WERI-Rb-1 (cell line): ENCODE results near the gene KRT12.

ENCODE experiments used
- DNase-seq: peaks from one replicate; pipeline ENCODE4 v3.0.0-alpha.2; 2020
- H3K27ac ChIP-seq: fragments of 250-450 bp; sonication (Bioruptor Pico); 2 replicates; pipeline ENCODE4 v1.5.1; 2020; ENCODE audit warnings: mild to moderate bottlenecking, moderate library complexity
- H3K27me3 ChIP-seq: fragments of 250-450 bp; sonication (Bioruptor Pico); 2 replicates; pipeline ENCODE4 v1.5.1; 2021; ENCODE audit warnings: mild to moderate bottlenecking, low read depth, moderate library complexity; ENCODE audit not compliant: insufficient read depth, severe bottlenecking
- H3K36me3 ChIP-seq: fragments of 250-450 bp; sonication (Bioruptor Pico); 2 replicates; pipeline ENCODE4 v1.5.1; 2020; ENCODE audit warnings: mild to moderate bottlenecking, moderate library complexity
- H3K4me3 ChIP-seq: 2 replicates; pipeline ENCODE4 v1.5.1; 2011; ENCODE audit warnings: low read depth, mild to moderate bottlenecking, control low read depth, low read length
- H3K9me3 ChIP-seq: fragments of 250-450 bp; sonication (Bioruptor Pico); 2 replicates; pipeline ENCODE4 v1.5.1; 2021; ENCODE audit warnings: mild to moderate bottlenecking, moderate library complexity; ENCODE audit not compliant: severe bottlenecking
- TF ChIP-seq, protein P1 (sequence below): IDR thresholded peaks from 2 replicates; pipeline ENCODE4 v1.5.1; 2011; ENCODE audit warnings: low read depth, mild to moderate bottlenecking, control low read depth, inconsistent platforms, low read length

KRT12 gene

DNA sequence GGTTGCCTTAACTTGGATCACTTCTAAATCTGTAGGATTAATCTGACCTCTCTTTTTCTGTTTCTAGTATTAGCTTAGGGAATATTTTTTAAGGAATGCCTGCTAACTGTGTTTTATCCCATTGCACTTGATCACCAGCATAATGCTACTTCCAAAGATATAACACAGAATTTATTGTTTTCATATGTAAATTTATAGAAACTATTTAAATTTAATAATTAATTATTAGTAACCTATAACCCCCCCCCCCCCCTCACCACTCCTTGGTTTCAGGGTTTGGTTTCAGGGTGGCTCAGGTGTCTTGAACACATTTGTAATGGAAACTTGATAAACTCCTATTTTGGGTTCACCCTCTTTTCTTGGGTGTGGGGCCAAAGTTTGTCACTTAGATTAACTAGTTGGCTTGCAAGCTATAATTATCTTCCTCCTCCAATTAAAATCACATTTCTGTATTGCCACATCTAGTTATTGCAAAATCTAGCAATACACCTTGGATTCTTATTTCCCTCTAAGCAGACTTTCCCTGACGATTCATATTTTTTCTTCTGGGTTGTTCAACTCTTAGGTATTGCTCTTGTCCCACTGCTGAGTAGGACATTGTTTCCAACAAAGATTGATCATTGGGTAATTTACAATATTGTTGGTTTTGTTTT is 18.3 kb downstream of the KRT12 start:
- H3K9me3 ChIP-seq, result no peaks in the 10 kb centered on the region
- peaks cover 89% of the 10 kb centered on the region for H3K27me3 ChIP-seq
- H3K27ac ChIP-seq, result no peak overlapping the region
- DNase-seq, result no peak
- H3K4me3 ChIP-seq, result no peak overlapping the region
- H3K36me3 ChIP-seq, result no peaks in the 10 kb centered on the region
- TF ChIP-seq, protein P1, sequence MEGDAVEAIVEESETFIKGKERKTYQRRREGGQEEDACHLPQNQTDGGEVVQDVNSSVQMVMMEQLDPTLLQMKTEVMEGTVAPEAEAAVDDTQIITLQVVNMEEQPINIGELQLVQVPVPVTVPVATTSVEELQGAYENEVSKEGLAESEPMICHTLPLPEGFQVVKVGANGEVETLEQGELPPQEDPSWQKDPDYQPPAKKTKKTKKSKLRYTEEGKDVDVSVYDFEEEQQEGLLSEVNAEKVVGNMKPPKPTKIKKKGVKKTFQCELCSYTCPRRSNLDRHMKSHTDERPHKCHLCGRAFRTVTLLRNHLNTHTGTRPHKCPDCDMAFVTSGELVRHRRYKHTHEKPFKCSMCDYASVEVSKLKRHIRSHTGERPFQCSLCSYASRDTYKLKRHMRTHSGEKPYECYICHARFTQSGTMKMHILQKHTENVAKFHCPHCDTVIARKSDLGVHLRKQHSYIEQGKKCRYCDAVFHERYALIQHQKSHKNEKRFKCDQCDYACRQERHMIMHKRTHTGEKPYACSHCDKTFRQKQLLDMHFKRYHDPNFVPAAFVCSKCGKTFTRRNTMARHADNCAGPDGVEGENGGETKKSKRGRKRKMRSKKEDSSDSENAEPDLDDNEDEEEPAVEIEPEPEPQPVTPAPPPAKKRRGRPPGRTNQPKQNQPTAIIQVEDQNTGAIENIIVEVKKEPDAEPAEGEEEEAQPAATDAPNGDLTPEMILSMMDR, result no peak

DNA sequence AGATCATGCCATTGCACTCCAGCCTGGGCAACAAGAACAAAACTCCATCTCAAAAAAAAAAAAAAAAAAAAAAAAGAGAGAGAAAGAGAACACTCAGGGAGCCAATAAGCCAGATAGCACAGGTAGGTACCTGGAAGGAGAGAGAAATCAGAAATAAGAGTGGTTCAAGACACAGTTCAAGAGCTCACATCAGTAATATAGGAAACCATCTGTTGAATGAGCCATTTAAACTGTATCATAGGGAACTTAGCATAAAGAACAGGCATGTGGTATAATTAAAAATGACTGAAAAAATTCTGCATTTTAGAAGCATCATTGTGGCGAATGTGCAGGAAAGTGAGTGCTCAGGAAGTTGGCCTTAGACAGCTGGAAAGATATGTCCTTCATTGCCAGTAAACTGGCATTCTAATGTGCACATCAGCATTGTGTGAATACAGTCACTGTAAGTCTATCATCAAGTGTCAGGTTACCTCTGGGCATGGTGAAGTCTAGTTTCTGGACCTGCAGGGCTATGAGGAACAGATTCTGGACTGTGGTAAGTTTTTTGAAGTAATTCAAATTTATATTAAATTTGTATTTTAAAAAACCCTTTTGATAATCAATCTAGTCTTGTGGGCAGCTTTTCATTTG is 20.4 kb downstream of the KRT12 start:
- TF ChIP-seq, protein P1, result no peak
- Histone ChIP-seq H3K36me3 (no peaks in the 10 kb centered on the region), H3K27ac (no peak overlapping the region), H3K27me3 (peaks cover 91% of the 10 kb centered on the region), H3K4me3 (no peak overlapping the region), H3K9me3 (peaks cover 4% of the 10 kb centered on the region)
- no peak for DNase-seq

DNA sequence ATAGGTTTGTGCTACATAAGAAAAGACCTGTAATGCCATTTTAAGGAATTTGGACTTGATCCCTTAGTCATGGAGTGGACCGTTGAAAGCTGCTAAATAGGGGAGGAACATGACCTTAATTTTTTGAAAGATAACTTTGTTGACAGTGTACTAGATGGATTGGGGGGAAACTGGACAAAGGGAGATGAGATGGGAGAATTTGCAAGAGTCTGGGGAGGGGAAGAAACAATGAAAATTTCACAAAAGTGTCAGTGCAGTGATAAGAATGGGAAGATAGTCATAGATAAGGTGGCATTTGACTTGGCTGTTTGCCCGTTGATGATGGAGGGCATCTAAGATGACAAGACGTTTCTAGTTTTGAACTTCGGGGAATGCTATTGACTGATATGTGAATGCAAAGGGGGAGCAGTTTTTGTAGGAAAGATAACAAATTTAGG is 22.3 kb downstream of the KRT12 start:
- H3K36me3 ChIP-seq, result no peaks in the 10 kb centered on the region
- H3K27ac ChIP-seq, result no peak overlapping the region
- TF ChIP-seq, protein P1, result no peak
- peaks cover 91% of the 10 kb centered on the region for H3K27me3 ChIP-seq
- H3K4me3 ChIP-seq, result no peak overlapping the region
- peaks cover 10% of the 10 kb centered on the region for H3K9me3 ChIP-seq
- no peak for DNase-seq

DNA sequence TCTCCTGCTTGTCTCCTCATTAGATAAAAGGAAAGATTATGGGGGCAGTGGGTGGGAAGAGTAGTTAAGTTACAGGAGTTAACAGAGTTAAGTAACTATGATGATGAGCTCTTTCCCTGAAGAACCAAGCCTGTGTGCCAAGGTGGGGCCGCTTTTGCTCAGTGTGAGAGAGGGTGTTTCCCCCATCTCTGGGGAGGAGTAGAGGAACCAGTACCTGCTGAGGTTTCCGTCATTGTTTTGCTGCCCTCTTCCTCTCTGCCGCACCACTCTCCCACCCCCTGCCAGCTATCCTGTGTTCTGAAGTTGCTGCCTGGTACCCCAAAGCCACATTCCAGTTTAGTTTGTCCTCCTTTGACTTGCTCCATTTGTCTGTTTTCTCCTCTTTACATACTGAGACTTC is 23.8 kb downstream of the KRT12 start:
- H3K4me3 ChIP-seq, result no peak overlapping the region
- DNase-seq, result no peak
- TF ChIP-seq, protein P1, result no peak
- peaks cover 10% of the 10 kb centered on the region for H3K9me3 ChIP-seq
- peaks cover 93% of the 10 kb centered on the region for H3K27me3 ChIP-seq
- no peak overlapping the region for H3K27ac ChIP-seq
- H3K36me3 ChIP-seq, result no peaks in the 10 kb centered on the region

DNA sequence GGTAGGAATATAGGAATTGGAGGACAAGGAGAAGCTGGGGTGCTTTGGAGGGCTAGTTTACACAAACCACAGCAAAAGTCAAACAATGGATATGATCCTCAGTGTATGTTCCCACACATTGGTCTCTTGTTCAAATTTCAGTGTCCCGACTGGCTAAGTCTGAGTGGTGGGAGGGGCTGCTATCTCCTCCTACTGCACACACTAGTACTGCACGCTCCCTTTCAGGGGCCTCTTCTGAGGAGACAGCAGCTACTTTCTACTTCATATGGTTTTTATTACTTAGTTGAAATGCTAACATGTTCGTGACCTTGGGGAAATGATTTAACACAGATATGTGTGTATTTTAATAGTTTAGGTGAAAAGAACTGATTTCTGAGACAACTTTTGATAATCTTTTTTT is 25.8 kb downstream of the KRT12 start:
- DNase-seq, result no peak
- Histone ChIP-seq H3K36me3 (no peaks in the 10 kb centered on the region), H3K27me3 (peaks cover 89% of the 10 kb centered on the region), H3K9me3 (peaks cover 10% of the 10 kb centered on the region), H3K4me3 (no peak overlapping the region), H3K27ac (no peak overlapping the region)
- TF ChIP-seq, protein P1, result no peak
